Activated CD4-positive, alpha-beta T cell treated with anti-CD3 and anti-CD28 coated beads, Interleukin-2, amount 10 ng/mL, durations not matched to agents 7 days and 5 days (primary cell): ENCODE results near the gene PACSIN1. TPM values are rescaled to one million over a fixed set of nuclear protein-coding genes. Genes with fewer than 3 reads are reported as not detected.

Experiments used
- CTCF ChIA-PET: fragments of 350-600 bp; sonication (Branson Sonifier 250); formaldehyde crosslinking; loops from one replicate; lab custom pipeline; 2021; ENCODE audit warnings: antibody characterized with exemption; lab: Charles Lee
- POLR2A ChIA-PET: fragments of 350-600 bp; sonication (Branson Sonifier 250); formaldehyde crosslinking; loops from one replicate; lab custom pipeline; 2021; ENCODE audit warnings: antibody characterized with exemption; lab: Charles Lee
- DNase-seq: peaks from one replicate; pipeline ENCODE4 v3.0.0-alpha.2; 2020
- H3K27ac Mint-ChIP-seq: one replicate; pipeline ENCODE4 v1.8.0; 2021; ENCODE audit warnings: mild to moderate bottlenecking, moderate library complexity, mixed read lengths
- H3K27me3 Mint-ChIP-seq: one replicate; pipeline ENCODE4 v1.8.0; 2021; ENCODE audit warnings: mixed read lengths
- H3K36me3 Mint-ChIP-seq: one replicate; pipeline ENCODE4 v1.8.0; 2021; ENCODE audit warnings: low read depth, mixed read lengths
- H3K4me1 Mint-ChIP-seq: one replicate; pipeline ENCODE4 v1.8.0; 2021; ENCODE audit warnings: mixed read lengths
- H3K4me3 Mint-ChIP-seq: one replicate; pipeline ENCODE4 v1.8.0; 2021; ENCODE audit warnings: mild to moderate bottlenecking, moderate library complexity, mixed read lengths
- H3K9me3 Mint-ChIP-seq: one replicate; pipeline ENCODE4 v1.8.0; 2021; ENCODE audit warnings: mixed read lengths
- total RNA-seq, 2 experiments: library from RNA; stranded (reverse); gene quantifications; one replicate each; pipeline ENCODE4 v1.2.3, GENCODE V29; 2021

PACSIN1 gene
- total RNA-seq, 2 experiments from 2014 or later: 1.6 to 1.7 TPM

DNA sequence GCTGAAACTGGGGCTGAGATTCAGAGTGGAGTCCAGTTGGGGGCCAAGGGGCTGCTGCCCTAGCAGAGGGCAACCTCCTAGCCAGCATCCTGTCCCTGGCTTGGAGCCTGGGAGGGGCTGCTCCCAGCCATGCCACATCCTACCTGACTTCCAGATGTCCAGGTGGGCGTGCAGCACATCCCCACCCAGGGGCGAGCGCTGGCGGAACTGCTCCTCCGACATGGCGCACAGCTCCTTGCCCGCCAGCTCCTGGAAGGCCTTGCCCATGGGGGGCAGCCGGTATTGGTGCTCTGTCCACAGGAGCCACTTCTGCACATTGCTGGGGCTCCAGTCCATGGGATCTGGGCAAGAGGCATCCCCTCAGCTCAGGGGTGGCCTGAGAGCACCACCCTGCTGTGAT is 75.0 kb downstream of the PACSIN1 start:
- ChIA-PET POLR2A (no interaction called here), CTCF (interaction anchor here (0.6 to 1.2 kb wide), 5 partner anchors 7 to 117 kb away, joined by 3 to 4 read pairs (median 4); no protein-coding TSS in a partner anchor)
- Mint-ChIP-seq H3K4me1 (no peaks in the 10 kb centered on the region), H3K4me3 (no peak overlapping the region), H3K27ac (no peak overlapping the region), H3K27me3 (no peaks in the 10 kb centered on the region), H3K36me3 (no peaks in the 10 kb centered on the region), H3K9me3 (no peaks in the 10 kb centered on the region)
- no peak for DNase-seq

DNA sequence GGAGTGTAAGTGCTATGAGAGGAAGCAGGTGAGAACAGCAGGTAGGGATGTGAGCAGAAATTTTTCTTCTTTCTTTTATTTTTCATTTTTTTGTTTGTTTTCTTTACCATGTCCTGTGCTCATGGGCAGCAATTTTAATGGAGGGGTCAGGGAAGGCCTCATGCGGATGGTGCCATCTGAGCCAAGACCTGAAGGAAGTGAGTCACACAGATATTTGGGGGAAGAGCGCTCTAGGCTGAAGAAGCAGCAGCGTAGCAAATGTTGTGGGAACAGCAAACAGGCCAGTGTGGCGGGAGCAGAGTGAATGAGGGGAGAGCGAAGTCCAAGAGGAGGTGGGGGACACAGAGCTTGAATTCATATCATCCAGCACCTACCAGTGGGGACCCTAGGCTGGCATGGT is 77.5 kb downstream of the PACSIN1 start:
- no peaks in the 10 kb centered on the region for H3K9me3 Mint-ChIP-seq
- H3K27me3 Mint-ChIP-seq: no peaks in the 10 kb centered on the region
- DNase-seq: no peak
- H3K4me1 Mint-ChIP-seq: no peaks in the 10 kb centered on the region
- no peak overlapping the region for H3K27ac Mint-ChIP-seq
- no peak overlapping the region for H3K4me3 Mint-ChIP-seq
- CTCF ChIA-PET: no interaction called here
- no peaks in the 10 kb centered on the region for H3K36me3 Mint-ChIP-seq
- POLR2A ChIA-PET: no interaction called here

DNA sequence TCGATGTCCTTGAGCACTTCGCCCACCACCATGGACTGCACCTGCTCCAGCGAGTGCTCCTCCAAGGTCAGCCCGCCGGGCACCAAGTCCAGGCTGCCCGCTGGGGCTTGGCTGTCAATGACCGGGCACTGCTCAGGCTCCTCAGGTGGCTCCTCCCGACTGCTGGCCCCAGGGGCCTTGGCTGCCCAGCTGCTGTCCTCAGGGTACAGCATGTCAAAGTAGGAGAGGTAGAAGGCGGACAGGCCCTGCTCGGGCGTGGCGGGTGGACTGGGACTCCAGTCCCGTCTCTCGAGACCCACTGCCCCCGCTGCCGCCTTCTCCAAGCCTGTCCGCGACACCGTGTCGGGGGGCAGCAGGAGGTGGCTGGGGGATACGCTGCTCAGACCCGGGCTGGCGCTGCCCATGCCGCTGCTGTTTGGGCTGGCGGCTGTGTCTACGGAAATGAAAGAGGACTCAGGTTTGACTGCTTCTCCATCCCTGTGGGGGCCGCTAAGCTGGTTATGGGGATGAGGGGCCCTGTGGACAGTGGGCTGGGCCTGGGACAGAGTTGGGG is 78.3 kb downstream of the PACSIN1 start:
- no peak overlapping the region for H3K4me3 Mint-ChIP-seq
- POLR2A ChIA-PET: no interaction called here
- H3K36me3 Mint-ChIP-seq: no peaks in the 10 kb centered on the region
- H3K9me3 Mint-ChIP-seq: no peaks in the 10 kb centered on the region
- no peaks in the 10 kb centered on the region for H3K4me1 Mint-ChIP-seq
- no peak for DNase-seq
- CTCF ChIA-PET: interaction anchor here (1.6 kb wide), 1 partner anchor 294 kb away, joined by 3 read pairs; no protein-coding TSS in a partner anchor
- no peaks in the 10 kb centered on the region for H3K27me3 Mint-ChIP-seq
- no peak overlapping the region for H3K27ac Mint-ChIP-seq

DNA sequence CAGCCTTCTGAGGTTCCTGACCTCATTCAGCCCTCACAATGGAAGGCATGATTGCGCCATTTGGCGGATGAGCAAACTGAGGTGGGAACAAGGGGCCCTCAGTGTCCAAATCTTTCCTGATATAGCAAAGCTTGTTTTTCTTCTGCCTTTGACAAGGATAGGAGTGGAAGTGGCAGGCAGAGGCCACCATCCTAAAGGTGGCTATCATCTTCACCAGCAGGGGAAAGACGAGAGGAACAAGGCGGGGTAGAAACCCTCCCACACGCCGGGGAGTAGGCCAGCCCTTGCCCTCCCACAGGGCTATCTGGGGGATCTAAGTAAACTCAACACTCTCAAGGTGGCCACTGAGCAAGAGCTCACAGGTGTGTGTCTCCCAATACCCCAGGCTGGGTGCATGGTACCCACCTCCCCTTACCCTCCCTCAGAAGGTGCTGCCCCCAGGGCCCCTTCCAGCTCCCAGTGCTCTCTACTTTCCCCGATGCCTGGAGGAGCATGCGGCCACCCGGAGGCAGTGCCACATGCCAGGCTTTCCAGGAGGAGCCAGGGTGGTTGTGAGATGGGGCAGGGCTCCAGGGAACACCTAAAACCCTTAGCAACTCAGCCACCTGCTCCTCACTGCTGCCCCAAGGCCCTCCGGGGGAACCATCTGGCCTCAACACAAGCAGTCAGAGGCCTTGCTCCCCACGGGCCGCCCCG is 79.0 kb downstream of the PACSIN1 start:
- no peak for DNase-seq
- Mint-ChIP-seq H3K4me1 (no peaks in the 10 kb centered on the region), H3K9me3 (no peaks in the 10 kb centered on the region), H3K27ac (no peak overlapping the region), H3K4me3 (no peak overlapping the region), H3K27me3 (no peaks in the 10 kb centered on the region), H3K36me3 (no peaks in the 10 kb centered on the region)
- ChIA-PET CTCF (interaction anchor here (1.6 kb wide), 1 partner anchor 295 kb away, joined by 3 read pairs; no protein-coding TSS in a partner anchor), POLR2A (no interaction called here)

DNA sequence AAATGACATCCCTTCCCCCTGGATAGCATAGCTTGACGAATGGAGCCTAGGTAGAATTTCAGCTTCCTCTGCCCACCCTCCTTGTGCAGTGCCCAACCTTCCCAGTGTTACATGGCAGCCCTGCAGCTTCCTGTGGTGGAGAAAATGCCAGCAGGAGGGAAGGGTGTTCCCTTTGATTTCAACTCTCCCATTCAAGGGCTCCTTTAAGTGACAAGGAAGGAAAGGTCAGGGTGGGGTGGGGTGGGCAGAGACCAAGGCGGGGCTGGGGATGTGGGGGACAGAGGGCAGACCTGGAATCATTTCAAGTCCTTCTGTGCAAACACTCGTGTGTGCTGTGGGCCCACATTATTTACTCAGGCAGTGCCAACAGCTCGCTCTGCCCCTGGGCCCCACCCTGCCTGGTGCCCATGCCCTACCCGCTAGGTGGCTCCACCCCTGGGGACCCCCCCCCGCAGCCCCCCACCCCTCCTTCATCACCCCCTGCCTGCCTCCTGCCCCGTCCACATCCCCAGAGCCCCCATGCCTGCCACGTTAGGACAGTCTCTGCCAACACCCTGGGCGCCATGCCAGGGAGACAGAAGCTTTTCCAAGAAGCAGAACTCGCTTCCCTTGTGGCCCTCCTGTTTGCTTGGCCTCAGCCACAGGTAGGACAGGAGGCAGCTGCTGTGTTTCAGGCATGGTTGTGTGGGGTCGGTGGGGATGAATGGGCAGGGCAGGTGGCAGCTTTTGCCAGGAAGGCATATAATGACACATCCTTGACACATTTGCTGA is 80.9 kb downstream of the PACSIN1 start:
- POLR2A ChIA-PET: no interaction called here
- H3K36me3 Mint-ChIP-seq: no peaks in the 10 kb centered on the region
- H3K27me3 Mint-ChIP-seq: no peaks in the 10 kb centered on the region
- no peaks in the 10 kb centered on the region for H3K4me1 Mint-ChIP-seq
- no peak for DNase-seq
- H3K27ac Mint-ChIP-seq: no peak overlapping the region
- no peaks in the 10 kb centered on the region for H3K9me3 Mint-ChIP-seq
- CTCF ChIA-PET: interaction anchor here (0.6 to 1.0 kb wide), 2 partner anchors 9 to 137 kb away, joined by 3 read pairs; partner anchors contain the start of gene SPDEF
- H3K4me3 Mint-ChIP-seq: no peak overlapping the region

DNA sequence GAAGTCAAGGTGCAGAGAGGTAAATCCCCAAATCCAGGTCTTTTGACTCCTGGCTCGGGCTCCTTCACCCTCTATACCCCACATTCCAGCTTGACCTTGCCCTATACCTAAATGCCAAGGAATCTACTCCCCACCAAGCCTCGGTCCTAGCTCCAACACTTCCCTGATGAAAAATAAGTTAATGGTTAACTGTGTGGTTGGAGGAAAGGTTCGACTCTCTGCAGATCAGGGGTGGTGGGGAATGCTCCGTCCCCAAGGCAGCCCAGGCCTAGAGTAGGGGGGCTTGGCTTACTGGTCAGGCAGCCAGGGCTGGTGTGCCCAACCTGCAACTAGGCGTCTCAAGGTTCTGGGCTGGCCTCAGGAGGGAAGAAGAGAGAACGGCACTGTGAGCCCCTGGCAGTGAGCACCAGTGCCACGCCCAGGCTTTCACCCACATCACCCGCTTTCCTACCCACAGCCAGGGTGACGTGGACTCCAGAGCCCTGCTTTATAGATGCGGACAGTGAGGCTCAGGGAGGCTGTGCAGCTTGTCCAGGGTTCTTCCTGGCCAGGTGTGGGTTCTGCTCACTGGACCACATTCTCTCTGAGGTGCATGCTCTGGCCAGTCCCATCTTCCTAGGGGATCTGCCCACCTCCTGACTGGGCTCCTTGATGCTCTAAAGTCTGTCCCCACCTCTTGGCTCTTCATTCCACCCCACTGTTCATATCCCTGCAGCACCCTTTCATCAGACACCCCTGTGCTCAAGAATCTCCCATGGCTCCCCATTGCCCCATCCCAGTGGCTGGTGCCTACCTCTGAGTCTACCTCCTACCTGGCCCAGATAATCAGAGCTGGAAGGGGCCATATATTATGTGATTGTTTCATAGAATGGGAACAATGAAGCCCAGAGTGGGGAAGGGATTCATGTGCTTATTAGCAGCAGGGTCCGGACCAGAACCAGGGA is 82.1 kb downstream of the PACSIN1 start:
- CTCF ChIA-PET: interaction anchor here (0.6 to 1.2 kb wide), 3 partner anchors 7 to 30 kb away, joined by 3 to 6 read pairs (median 4); no protein-coding TSS in a partner anchor
- POLR2A ChIA-PET: no interaction called here
- Mint-ChIP-seq H3K9me3 (no peaks in the 10 kb centered on the region), H3K27me3 (no peaks in the 10 kb centered on the region), H3K4me3 (no peak overlapping the region), H3K27ac (no peak overlapping the region), H3K36me3 (no peaks in the 10 kb centered on the region), H3K4me1 (no peaks in the 10 kb centered on the region)
- DNase-seq: no peak

DNA sequence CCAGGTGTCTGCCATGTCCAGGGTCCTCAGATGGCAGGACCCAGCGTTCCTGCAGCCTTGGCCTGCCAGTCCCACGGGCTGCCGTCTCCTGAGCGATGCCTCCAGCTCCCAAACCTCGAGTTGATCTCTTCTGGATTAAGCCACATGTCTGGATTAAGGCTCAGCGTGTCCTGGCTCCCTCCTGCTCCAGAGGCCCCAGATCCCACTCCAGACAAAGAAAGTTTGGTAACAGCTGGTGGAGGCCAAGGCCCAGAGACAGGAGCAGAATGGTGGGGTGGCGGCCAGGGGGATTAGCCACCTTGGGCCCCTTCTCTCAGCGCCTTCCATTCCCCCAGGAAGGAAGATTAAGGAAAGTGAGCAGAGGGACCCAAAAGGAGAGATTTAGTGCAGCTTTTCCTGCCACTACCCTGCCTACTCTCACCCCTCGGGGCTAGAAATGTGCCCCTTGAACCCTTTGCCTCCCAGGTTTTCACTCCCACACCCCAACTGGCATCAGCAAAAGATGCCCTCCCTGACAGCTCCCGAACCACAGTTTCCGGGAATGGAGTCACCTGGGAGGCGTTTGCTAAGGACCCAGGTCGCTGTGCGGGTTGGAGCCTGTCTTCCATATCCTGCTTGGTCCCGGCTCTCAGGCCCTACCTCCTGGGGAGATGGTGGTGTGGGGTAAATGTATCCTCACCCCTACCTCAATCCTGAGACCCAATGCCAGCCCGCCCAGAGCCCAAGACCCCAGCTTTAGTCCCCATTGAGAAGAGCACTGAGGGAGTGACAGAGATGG is 83.3 kb downstream of the PACSIN1 start:
- Mint-ChIP-seq H3K27me3 (no peaks in the 10 kb centered on the region), H3K36me3 (no peaks in the 10 kb centered on the region), H3K4me1 (peaks cover 7% of the 10 kb centered on the region), H3K9me3 (no peaks in the 10 kb centered on the region), H3K4me3 (no peak overlapping the region), H3K27ac (no peak overlapping the region)
- CTCF ChIA-PET: interaction anchor here (1.0 kb wide), 1 partner anchor 29 kb away, joined by 3 read pairs; no protein-coding TSS in a partner anchor
- DNase-seq: no peak
- POLR2A ChIA-PET: no interaction called here

DNA sequence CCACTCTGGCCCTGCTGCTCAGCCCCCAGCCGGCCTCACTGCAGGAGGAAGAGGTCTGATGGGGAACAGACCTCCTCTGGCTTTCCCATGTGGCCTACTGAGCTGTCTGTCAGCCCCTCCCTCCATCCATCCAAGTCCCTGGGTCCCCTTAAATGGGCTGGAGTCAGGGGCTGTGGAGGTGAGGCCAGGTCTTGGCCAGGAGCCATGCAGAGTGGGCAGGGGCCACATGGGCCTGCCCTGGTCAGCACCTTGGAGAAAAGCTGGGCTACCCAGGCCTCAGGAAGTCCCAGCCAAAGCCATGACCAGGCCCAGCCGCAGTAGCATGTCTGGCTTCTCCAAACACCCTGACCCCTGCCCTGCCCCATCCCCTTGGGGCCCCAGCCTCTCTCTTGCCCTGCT is 83.9 kb downstream of the PACSIN1 start:
- Mint-ChIP-seq H3K4me1 (peaks cover 12% of the 10 kb centered on the region), H3K27ac (no peak overlapping the region), H3K36me3 (no peaks in the 10 kb centered on the region), H3K9me3 (no peaks in the 10 kb centered on the region), H3K27me3 (no peaks in the 10 kb centered on the region), H3K4me3 (no peak overlapping the region)
- DNase-seq: no peak
- ChIA-PET POLR2A (no interaction called here), CTCF (no interaction called here)

DNA sequence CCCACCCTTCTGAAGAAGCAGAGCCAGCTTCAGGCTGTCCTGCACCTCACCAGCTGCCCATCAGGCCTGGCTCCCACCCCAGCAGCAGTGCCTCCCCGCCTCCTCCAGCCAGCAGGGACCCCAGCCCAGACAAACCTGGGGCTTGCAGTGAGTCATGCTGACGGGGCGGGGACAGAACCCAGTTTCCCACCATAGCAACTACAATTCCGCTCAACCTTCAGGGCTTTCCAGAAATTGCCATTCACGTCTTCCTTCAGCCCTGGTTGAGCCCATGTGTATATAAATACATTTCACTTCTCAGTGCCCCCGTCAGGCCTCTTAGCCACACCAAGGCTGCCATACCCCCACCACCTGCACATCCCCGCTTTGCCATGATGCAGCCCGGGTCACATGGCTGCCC is 85.8 kb downstream of the PACSIN1 start:
- H3K4me3 Mint-ChIP-seq: no peak overlapping the region
- H3K27ac Mint-ChIP-seq: no peak overlapping the region
- DNase-seq: no peak
- ChIA-PET POLR2A (no interaction called here), CTCF (no interaction called here)
- no peaks in the 10 kb centered on the region for H3K36me3 Mint-ChIP-seq
- peaks cover 17% of the 10 kb centered on the region for H3K4me1 Mint-ChIP-seq
- no peaks in the 10 kb centered on the region for H3K9me3 Mint-ChIP-seq
- H3K27me3 Mint-ChIP-seq: no peaks in the 10 kb centered on the region

DNA sequence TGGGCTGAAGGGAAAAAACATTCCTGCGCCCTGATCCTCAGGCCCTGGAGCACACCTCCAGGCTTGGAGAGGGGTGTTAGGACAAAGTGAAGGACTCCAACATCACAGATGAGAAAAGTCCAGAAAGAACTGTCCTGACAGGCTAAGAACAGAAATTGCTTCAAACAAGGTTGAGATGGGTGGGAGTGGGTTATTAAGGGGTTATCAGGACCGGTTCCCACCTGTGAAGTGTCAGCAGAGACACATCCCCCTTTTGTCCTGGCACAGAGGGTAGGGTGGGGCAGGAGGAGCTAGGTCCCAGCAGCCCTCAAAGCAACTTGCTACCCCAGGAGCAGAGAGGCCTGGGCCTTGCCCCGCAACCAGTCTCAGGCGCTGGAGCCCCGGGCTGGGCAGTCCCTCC is 86.7 kb downstream of the PACSIN1 start:
- Mint-ChIP-seq H3K27me3 (no peaks in the 10 kb centered on the region), H3K9me3 (no peaks in the 10 kb centered on the region)

DNA sequence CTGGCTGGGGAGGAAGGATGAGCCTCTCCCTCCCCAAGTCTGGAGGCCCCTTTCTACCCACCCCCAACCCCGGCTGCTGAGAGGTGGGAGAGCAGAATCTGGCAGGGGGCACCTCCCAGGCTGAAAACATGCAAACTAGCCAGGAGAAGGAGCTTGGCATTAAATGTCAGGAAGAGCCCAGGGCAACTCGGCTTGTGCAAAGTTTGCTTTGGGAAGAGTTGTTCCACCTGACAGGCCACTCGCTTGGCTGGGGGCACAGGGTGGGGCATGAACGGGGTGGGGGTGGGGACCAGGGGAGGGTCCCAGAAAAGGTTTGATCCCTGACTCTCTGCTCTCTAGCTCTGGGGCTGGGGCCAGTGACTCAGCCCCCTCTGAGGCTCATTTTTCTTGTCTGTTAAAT is 87.3 kb downstream of the PACSIN1 start:
- ChIA-PET CTCF (interaction anchor here (1.0 kb wide), 1 partner anchor 395 kb away, joined by 3 read pairs; no protein-coding TSS in a partner anchor), POLR2A (no interaction called here)
- Mint-ChIP-seq H3K27ac (no peak overlapping the region), H3K9me3 (no peaks in the 10 kb centered on the region), H3K4me3 (no peak overlapping the region), H3K27me3 (no peaks in the 10 kb centered on the region), H3K36me3 (no peaks in the 10 kb centered on the region), H3K4me1 (peaks cover 17% of the 10 kb centered on the region)
- DNase-seq: no peak

More for the DNA sequence above, 86.7 kb downstream of the PACSIN1 start:
- no peak for DNase-seq
- H3K27ac Mint-ChIP-seq: no peak overlapping the region
- H3K4me3 Mint-ChIP-seq: no peak overlapping the region
- H3K4me1 Mint-ChIP-seq: peaks cover 17% of the 10 kb centered on the region
- POLR2A ChIA-PET: no interaction called here
- CTCF ChIA-PET: interaction anchor here (1.0 kb wide), 1 partner anchor 395 kb away, joined by 3 read pairs; no protein-coding TSS in a partner anchor
- H3K36me3 Mint-ChIP-seq: no peaks in the 10 kb centered on the region
